Mucosa of stomach (tissue), 1 donor: ENCODE data around the gene STK32C.
"Not testable (repeated sequence)": the region's sequence is repeated elsewhere in the genome, so short reads cannot be mapped to it uniquely, and the experiment has no call there.

Experiments used
- H3K27me3 ChIP-seq: one replicate; pipeline ENCODE4 v1.7.0; 2013; ENCODE audit warnings: mild to moderate bottlenecking, low read length; ENCODE audit not compliant: control insufficient read depth, insufficient read depth
- H3K36me3 ChIP-seq: one replicate; pipeline ENCODE4 v1.7.0; 2013; ENCODE audit warnings: low read length; ENCODE audit not compliant: control insufficient read depth, insufficient read depth
- H3K4me1 ChIP-seq: one replicate; pipeline ENCODE4 v1.7.0; 2013; ENCODE audit warnings: mild to moderate bottlenecking, low read length; ENCODE audit not compliant: control insufficient read depth, insufficient read depth
- H3K4me3 ChIP-seq: one replicate; pipeline ENCODE4 v1.7.0; 2013; ENCODE audit warnings: low read length
- H3K9ac ChIP-seq: one replicate; pipeline ENCODE4 v1.7.0; 2013; ENCODE audit warnings: mild to moderate bottlenecking, low read length, moderate library complexity
- H3K9me3 ChIP-seq: one replicate; pipeline ENCODE4 v1.7.0; 2013; ENCODE audit warnings: mild to moderate bottlenecking, low read length, moderate library complexity; ENCODE audit not compliant: control insufficient read depth
- donor health status: Pancreatic carcinoma.

Gene STK32C

GRCh38 chr10:132223156-132223590, 84.6 kb downstream of the STK32C start:
- H3K27me3 ChIP-seq: no peaks in the 10 kb centered on the region
- H3K36me3 ChIP-seq: no peaks in the 10 kb centered on the region
- H3K4me3 ChIP-seq: no peak overlapping the region
- H3K9ac ChIP-seq: no peak overlapping the region
- H3K4me1 ChIP-seq: peaks cover 7% of the 10 kb centered on the region
- no peaks in the 10 kb centered on the region for H3K9me3 ChIP-seq

- Histone ChIP-seq H3K9ac (no peak overlapping the region), H3K27me3 (no peaks in the 10 kb centered on the region)
Measured at GRCh38 chr10:132222726-132223125, 85.0 kb downstream of the STK32C start.

GRCh38 chr10:132220996-132221395, 86.8 kb downstream of the STK32C start:
- not testable (repeated sequence) for H3K9me3 ChIP-seq, H3K4me1 ChIP-seq, H3K36me3 ChIP-seq, H3K9ac ChIP-seq, H3K4me3 ChIP-seq, H3K27me3 ChIP-seq

More at GRCh38 chr10:132222726-132223125, 85.0 kb downstream of the STK32C start:
- Histone ChIP-seq H3K36me3 (no peaks in the 10 kb centered on the region), H3K9me3 (no peaks in the 10 kb centered on the region), H3K4me1 (peaks cover 7% of the 10 kb centered on the region), H3K4me3 (no peak overlapping the region)

- H3K9ac ChIP-seq: no peak overlapping the region
- H3K4me3 ChIP-seq: no peak overlapping the region
- H3K27me3 ChIP-seq: no peaks in the 10 kb centered on the region
- H3K36me3 ChIP-seq: no peaks in the 10 kb centered on the region
- H3K4me1 ChIP-seq: peaks cover 7% of the 10 kb centered on the region
- H3K9me3 ChIP-seq: no peaks in the 10 kb centered on the region
Measured at GRCh38 chr10:132220061-132220460, 87.7 kb downstream of the STK32C start.

- H3K4me3 ChIP-seq: no peak overlapping the region
Measured at GRCh38 chr10:132219486-132219885, 88.3 kb downstream of the STK32C start.

GRCh38 chr10:132216441-132216840, 91.3 kb downstream of the STK32C start:
- H3K9me3 ChIP-seq: not testable (repeated sequence)

More at GRCh38 chr10:132219486-132219885, 88.3 kb downstream of the STK32C start:
- H3K9me3 ChIP-seq: no peaks in the 10 kb centered on the region
- H3K27me3 ChIP-seq: no peaks in the 10 kb centered on the region
- H3K36me3 ChIP-seq: no peaks in the 10 kb centered on the region
- peaks cover 7% of the 10 kb centered on the region for H3K4me1 ChIP-seq
- H3K9ac ChIP-seq: no peak overlapping the region

GRCh38 chr10:132213917-132214316, 93.8 kb downstream of the STK32C start:
- no peaks in the 10 kb centered on the region for H3K36me3 ChIP-seq

More at GRCh38 chr10:132216441-132216840, 91.3 kb downstream of the STK32C start:
- H3K4me1 ChIP-seq, H3K36me3 ChIP-seq, H3K4me3 ChIP-seq, H3K9ac ChIP-seq, H3K27me3 ChIP-seq: not testable (repeated sequence)

GRCh38 chr10:132212816-132213215, 94.9 kb downstream of the STK32C start:
- no peaks in the 10 kb centered on the region for H3K4me1 ChIP-seq
- H3K36me3 ChIP-seq: no peaks in the 10 kb centered on the region
- H3K9ac ChIP-seq: no peak overlapping the region
- no peak overlapping the region for H3K4me3 ChIP-seq
- no peaks in the 10 kb centered on the region for H3K9me3 ChIP-seq
- H3K27me3 ChIP-seq: no peaks in the 10 kb centered on the region

More at GRCh38 chr10:132213917-132214316, 93.8 kb downstream of the STK32C start:
- Histone ChIP-seq H3K9me3 (no peaks in the 10 kb centered on the region), H3K27me3 (no peaks in the 10 kb centered on the region), H3K4me1 (no peaks in the 10 kb centered on the region), H3K4me3 (no peak overlapping the region), H3K9ac (no peak overlapping the region)

- no peak overlapping the region for H3K9ac ChIP-seq
- H3K4me1 ChIP-seq: no peaks in the 10 kb centered on the region
- H3K9me3 ChIP-seq: no peaks in the 10 kb centered on the region
- H3K36me3 ChIP-seq: no peaks in the 10 kb centered on the region
- H3K4me3 ChIP-seq: no peak overlapping the region
- H3K27me3 ChIP-seq: no peaks in the 10 kb centered on the region
Measured at GRCh38 chr10:132211246-132211645, 96.5 kb downstream of the STK32C start.

- no peaks in the 10 kb centered on the region for H3K4me1 ChIP-seq
- no peaks in the 10 kb centered on the region for H3K36me3 ChIP-seq
- H3K9me3 ChIP-seq: no peaks in the 10 kb centered on the region
- no peaks in the 10 kb centered on the region for H3K27me3 ChIP-seq
- H3K4me3 ChIP-seq: no peak overlapping the region
- H3K9ac ChIP-seq: no peak overlapping the region
Measured at GRCh38 chr10:132210766-132211165, 97.0 kb downstream of the STK32C start.

GRCh38 chr10:132209978-132210530, 97.7 kb downstream of the STK32C start:
- Histone ChIP-seq H3K36me3 (no peaks in the 10 kb centered on the region), H3K27me3 (no peaks in the 10 kb centered on the region), H3K9me3 (no peaks in the 10 kb centered on the region), H3K4me1 (no peaks in the 10 kb centered on the region), H3K4me3 (no peak overlapping the region), H3K9ac (no peak overlapping the region)

GRCh38 chr10:132209130-132209529, 98.6 kb downstream of the STK32C start:
- H3K36me3 ChIP-seq: no peaks in the 10 kb centered on the region
- H3K4me3 ChIP-seq: no peak overlapping the region
- no peaks in the 10 kb centered on the region for H3K4me1 ChIP-seq
- H3K27me3 ChIP-seq: no peaks in the 10 kb centered on the region
- no peak overlapping the region for H3K9ac ChIP-seq
- no peaks in the 10 kb centered on the region for H3K9me3 ChIP-seq
